Mesenchymal stem cell (in vitro differentiated cells and primary cell): ENCODE measurements around the gene CAPN3. TPM values are rescaled to one million over a fixed set of nuclear protein-coding genes. Genes with fewer than 3 reads are reported as not detected.

Experiments
- small RNA-seq: library from polyadenylated mRNA; stranded (forward); fragments of <200 nt; extraction: miRNeasy Mini kit (QIAGEN cat#:217004); gene quantifications from one replicate; pipeline ENCODE3, GENCODE V24; 2013; ENCODE audit warnings: low read depth

The CAPN3 gene

Small RNAs within 50 kb of the gene (small RNA-seq; reads per million reads assigned to genes)
- not detected for gene RNU6-188P
